PC-3 (cell line): ENCODE data around the gene UBXN1. TPM values are rescaled to one million over a fixed set of nuclear protein-coding genes. Genes with fewer than 3 reads are reported as not detected.

Experiments used
- ATAC-seq: fragments of 200-7000 bp; cut with Tn5 transposase; 2 replicates; pipeline ENCODE4 v1.9.1; 2020; ENCODE audit warnings: mild to moderate bottlenecking, moderate library complexity
- BruUV-seq: library from RNA; stranded (reverse); fragments of 400-500 nt; replicated peaks from 2 replicates; lab custom pipeline; 2021; lab: Mats Ljungman, UMichigan
- CTCF ChIA-PET: fragments of 300-600 bp; sonication (Branson Sonifier 250); formaldehyde crosslinking; loops from one replicate; lab custom pipeline; 2022; ENCODE audit warnings: antibody characterized with exemption; lab: Charles Lee
- POLR2A ChIA-PET: fragments of 300-600 bp; sonication (Branson Sonifier 250); formaldehyde crosslinking; loops from one replicate; lab custom pipeline; 2022; ENCODE audit warnings: antibody characterized with exemption; ENCODE audit not compliant: unreplicated experiment; lab: Charles Lee
- DNase-seq: peaks from one replicate; pipeline ENCODE4 v3.0.0-alpha.2; 2015
- H2AFZ ChIP-seq: fragments of 300-600 bp; sonication (generic); 2 replicates; pipeline ENCODE4 v1.6.0; 2016; ENCODE audit warnings: antibody characterized with exemption, low read length
- H3F3A ChIP-seq: fragments of 300-600 bp; sonication (generic); one replicate; pipeline ENCODE4 v1.6.0; 2017; ENCODE audit warnings: antibody characterized with exemption, low read length, control low read depth, mild to moderate bottlenecking; ENCODE audit not compliant: unreplicated experiment
- H3K27ac ChIP-seq: fragments of 300-600 bp; sonication (generic); 2 replicates; pipeline ENCODE4 v1.5.1; 2016; ENCODE audit warnings: mild to moderate bottlenecking, low read length
- H3K27me3 ChIP-seq: fragments of 300-600 bp; sonication (generic); 2 replicates; pipeline ENCODE4 v1.6.1; 2016; ENCODE audit warnings: low read length, mixed read lengths
- H3K36me3 ChIP-seq: fragments of 300-600 bp; sonication (generic); 2 replicates; pipeline ENCODE4 v1.6.1; 2016; ENCODE audit warnings: low read depth, mixed run types, low read length, mixed read lengths
- H3K4me1 ChIP-seq: fragments of 300-600 bp; sonication (generic); 2 replicates; pipeline ENCODE4 v1.5.1; 2016; ENCODE audit warnings: low read length; ENCODE audit not compliant: insufficient read depth
- H3K4me2 ChIP-seq: fragments of 300-600 bp; sonication (generic); 2 replicates; pipeline ENCODE4 v1.6.0; 2016; ENCODE audit warnings: low read length
- H3K4me3 ChIP-seq: fragments of 300-600 bp; sonication (generic); 2 replicates; pipeline ENCODE4 v1.5.1; 2016; ENCODE audit warnings: mild to moderate bottlenecking, low read length, mixed read lengths
- H3K79me2 ChIP-seq: fragments of 300-600 bp; sonication (generic); 2 replicates; pipeline ENCODE4 v1.6.1; 2017; ENCODE audit warnings: low read length, mixed read lengths
- H3K9ac ChIP-seq: fragments of 300-600 bp; sonication (generic); 2 replicates; pipeline ENCODE4 v1.6.0; 2016; ENCODE audit warnings: mild to moderate bottlenecking, low read length
- H3K9me2 ChIP-seq: fragments of 300-600 bp; sonication (generic); replicated peaks from 2 replicates; pipeline ENCODE4 v1.6.1; 2016; ENCODE audit warnings: mixed run types, low read length, mixed read lengths
- H3K9me3 ChIP-seq: fragments of 300-600 bp; sonication (generic); 2 replicates; pipeline ENCODE4 v1.6.1; 2016; ENCODE audit warnings: low read length, mixed read lengths
- H4K20me1 ChIP-seq: fragments of 300-600 bp; sonication (generic); 2 replicates; pipeline ENCODE4 v1.6.1; 2016; ENCODE audit warnings: low read length, mixed read lengths
- CTCF ChIP-seq: fragments of 300-600 bp; sonication (generic); conservative IDR thresholded peaks from 2 replicates; pipeline ENCODE4 v1.5.1; 2017; ENCODE audit warnings: antibody characterized with exemption, low read depth, mild to moderate bottlenecking, low read length
- EZH2 ChIP-seq: fragments of 300-600 bp; sonication (generic); IDR thresholded peaks from one replicate; pipeline ENCODE4 v1.6.1; 2017; ENCODE audit warnings: antibody characterized with exemption, mild to moderate bottlenecking, low read length; ENCODE audit not compliant: unreplicated experiment
- EZH2phosphoT487 ChIP-seq: fragments of 300-600 bp; sonication (generic); IDR thresholded peaks from 2 replicates; pipeline ENCODE4 v1.6.1; 2018; ENCODE audit warnings: mild to moderate bottlenecking, antibody characterized with exemption, low read length, borderline replicate concordance
- intact Hi-C: fragments of 100-400 bp; cut with micrococcal nuclease; formaldehyde crosslinking; loops from 2 replicates; pipeline ENCODE4 v1.9.0; 2023
- total RNA-seq: library from RNA; depleted of rRNA; stranded (reverse); fragments of >200 nt; gene quantifications from 2 replicates; pipeline ENCODE4 v1.2.3, GENCODE V29; 2014

UBXN1 gene
- total RNA-seq, 1 experiment from 2014 or later = 190 TPM

GRCh38 chr11:62721994-62722393 is 43.1 kb upstream of the UBXN1 start:
- DNase-seq = peak; percentile 40
- H3K9me2 ChIP-seq = no peaks in the 10 kb centered on the region
- H2AFZ ChIP-seq = no peak overlapping the region
- H3K79me2 ChIP-seq = peaks cover 82% of the 10 kb centered on the region
- ChIA-PET POLR2A (no interaction called here), CTCF (no interaction called here)
- no peak overlapping the region for H3K9ac ChIP-seq
- TF ChIP-seq CTCF (peak; percentile 51), EZH2 (no peak)
- H3K4me2 ChIP-seq = no peak overlapping the region
- peaks cover 68% of the 10 kb centered on the region for H3K36me3 ChIP-seq
- H3K27ac ChIP-seq = no peak overlapping the region
- H3K9me3 ChIP-seq = no peaks in the 10 kb centered on the region
- H3K4me1 ChIP-seq = peaks cover 9% of the 10 kb centered on the region
- H3K4me3 ChIP-seq = no peak overlapping the region
- peaks cover 46% of the 10 kb centered on the region for H4K20me1 ChIP-seq
- intact Hi-C loops = loop anchor here (10.0 kb wide), 1 partner anchor 1463 kb away; the partner anchor contains the start of gene STIP1
- TSS peak; percentile 34 for BruUV-seq
- H3K27me3 ChIP-seq = no peaks in the 10 kb centered on the region
- no peaks in the 10 kb centered on the region for H3F3A ChIP-seq
- peak; percentile 22; the same call in 1 of the 2 replicates for ATAC-seq

- Histone ChIP-seq H3F3A (no peaks in the 10 kb centered on the region), H2AFZ (no peak overlapping the region), H3K27ac (no peak overlapping the region), H3K9me2 (no peaks in the 10 kb centered on the region), H3K4me1 (peaks cover 5% of the 10 kb centered on the region), H3K27me3 (no peaks in the 10 kb centered on the region), H3K4me2 (no peak overlapping the region), H3K79me2 (peaks cover 72% of the 10 kb centered on the region), H3K4me3 (no peak overlapping the region), H4K20me1 (peaks cover 24% of the 10 kb centered on the region), H3K9ac (no peak overlapping the region), H3K9me3 (no peaks in the 10 kb centered on the region), H3K36me3 (peaks cover 87% of the 10 kb centered on the region)
- intact Hi-C loops = no loop called here
- no peak for ATAC-seq
- ChIA-PET CTCF (no interaction called here), POLR2A (no interaction called here)
- TF ChIP-seq CTCF (no peak), EZH2 (no peak), EZH2phosphoT487 (no peak)
- DNase-seq = no peak
- no TSS peak for BruUV-seq
These were observed 40.6 kb upstream of the UBXN1 start for GRCh38 chr11:62719302-62719978.

GRCh38 chr11:62716816-62717215 is 37.9 kb upstream of the UBXN1 start:
- Histone ChIP-seq H3K4me2 (no peak overlapping the region), H3K79me2 (peaks cover 45% of the 10 kb centered on the region), H3F3A (no peaks in the 10 kb centered on the region), H3K4me1 (no peaks in the 10 kb centered on the region), H3K9me2 (no peaks in the 10 kb centered on the region), H3K9ac (no peak overlapping the region), H3K27me3 (no peaks in the 10 kb centered on the region), H4K20me1 (0 out of 2 replicates have a peak, but pooled peaks cover 3% of the 10 kb centered on the region), H2AFZ (no peak overlapping the region), H3K27ac (no peak overlapping the region), H3K36me3 (peaks cover 86% of the 10 kb centered on the region), H3K4me3 (no peak overlapping the region), H3K9me3 (no peaks in the 10 kb centered on the region)
- DNase-seq = no peak
- ChIA-PET CTCF (interaction anchor here (0.5 to 0.6 kb wide), 2 partner anchors 11 to 22 kb away, joined by 4 read pairs; no protein-coding TSS in a partner anchor), POLR2A (no interaction called here)
- BruUV-seq = no TSS peak
- intact Hi-C loops = no loop called here
- ATAC-seq = no peak
- TF ChIP-seq EZH2phosphoT487 (no peak), CTCF (no peak), EZH2 (no peak)
